Measurements from ENCODE around the gene RALGAPB. TPM values are rescaled to one million over a fixed set of nuclear protein-coding genes. Genes with fewer than 3 reads are reported as not detected.
"Not testable (repeated sequence)": the region's sequence is repeated elsewhere in the genome, so short reads cannot be mapped to it uniquely, and the experiment has no call there.

RALGAPB gene
- total and polyA plus RNA-seq, 2 experiments from 2014 or later, result 10.2 to 40.4 TPM

DNA sequence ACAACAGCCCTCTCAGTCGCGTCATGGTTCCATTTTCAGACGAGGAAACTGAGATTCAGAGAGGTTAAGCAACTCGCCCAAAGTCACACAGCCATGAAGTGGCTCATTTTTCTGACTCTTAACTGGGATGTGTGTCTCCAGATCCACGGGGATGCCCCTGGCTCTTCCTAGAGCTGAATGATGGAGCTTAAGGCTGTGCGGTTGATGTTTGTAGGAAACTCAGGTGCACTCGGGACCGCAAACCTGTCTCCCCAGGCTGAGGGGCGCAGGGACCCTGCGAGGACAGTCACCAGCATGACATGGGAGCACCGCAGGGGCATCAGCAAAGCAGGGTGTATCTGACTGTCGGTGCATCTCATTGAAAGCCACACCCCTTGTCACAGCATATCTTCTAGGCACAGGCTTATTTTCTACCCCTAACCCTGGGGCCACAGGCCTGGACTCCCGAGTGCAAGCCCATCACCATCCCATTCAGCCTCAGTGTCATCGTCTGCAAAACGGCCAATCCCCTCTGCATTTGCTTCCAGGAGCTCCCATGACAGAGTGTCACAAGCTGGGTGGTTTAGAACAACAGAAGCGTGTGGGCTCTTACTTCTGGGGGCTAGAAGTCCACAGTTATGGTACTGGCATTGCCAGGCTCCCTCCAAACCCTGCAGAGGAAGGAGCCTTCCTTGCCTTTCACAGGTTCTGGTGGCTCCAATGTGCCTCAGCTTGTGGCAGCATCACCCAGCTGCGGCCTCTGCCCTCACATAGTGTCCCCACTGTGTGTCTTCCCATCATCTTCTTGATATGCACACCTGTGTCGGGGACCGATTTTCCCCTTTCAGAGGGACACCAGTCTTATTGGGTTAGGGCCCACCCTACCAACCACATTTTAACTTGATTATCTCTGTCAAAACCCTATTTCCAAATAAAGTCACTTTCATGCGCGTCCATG is 119.1 kb downstream of the RALGAPB start (continued):
- TF ChIP-seq, protein P1, sequence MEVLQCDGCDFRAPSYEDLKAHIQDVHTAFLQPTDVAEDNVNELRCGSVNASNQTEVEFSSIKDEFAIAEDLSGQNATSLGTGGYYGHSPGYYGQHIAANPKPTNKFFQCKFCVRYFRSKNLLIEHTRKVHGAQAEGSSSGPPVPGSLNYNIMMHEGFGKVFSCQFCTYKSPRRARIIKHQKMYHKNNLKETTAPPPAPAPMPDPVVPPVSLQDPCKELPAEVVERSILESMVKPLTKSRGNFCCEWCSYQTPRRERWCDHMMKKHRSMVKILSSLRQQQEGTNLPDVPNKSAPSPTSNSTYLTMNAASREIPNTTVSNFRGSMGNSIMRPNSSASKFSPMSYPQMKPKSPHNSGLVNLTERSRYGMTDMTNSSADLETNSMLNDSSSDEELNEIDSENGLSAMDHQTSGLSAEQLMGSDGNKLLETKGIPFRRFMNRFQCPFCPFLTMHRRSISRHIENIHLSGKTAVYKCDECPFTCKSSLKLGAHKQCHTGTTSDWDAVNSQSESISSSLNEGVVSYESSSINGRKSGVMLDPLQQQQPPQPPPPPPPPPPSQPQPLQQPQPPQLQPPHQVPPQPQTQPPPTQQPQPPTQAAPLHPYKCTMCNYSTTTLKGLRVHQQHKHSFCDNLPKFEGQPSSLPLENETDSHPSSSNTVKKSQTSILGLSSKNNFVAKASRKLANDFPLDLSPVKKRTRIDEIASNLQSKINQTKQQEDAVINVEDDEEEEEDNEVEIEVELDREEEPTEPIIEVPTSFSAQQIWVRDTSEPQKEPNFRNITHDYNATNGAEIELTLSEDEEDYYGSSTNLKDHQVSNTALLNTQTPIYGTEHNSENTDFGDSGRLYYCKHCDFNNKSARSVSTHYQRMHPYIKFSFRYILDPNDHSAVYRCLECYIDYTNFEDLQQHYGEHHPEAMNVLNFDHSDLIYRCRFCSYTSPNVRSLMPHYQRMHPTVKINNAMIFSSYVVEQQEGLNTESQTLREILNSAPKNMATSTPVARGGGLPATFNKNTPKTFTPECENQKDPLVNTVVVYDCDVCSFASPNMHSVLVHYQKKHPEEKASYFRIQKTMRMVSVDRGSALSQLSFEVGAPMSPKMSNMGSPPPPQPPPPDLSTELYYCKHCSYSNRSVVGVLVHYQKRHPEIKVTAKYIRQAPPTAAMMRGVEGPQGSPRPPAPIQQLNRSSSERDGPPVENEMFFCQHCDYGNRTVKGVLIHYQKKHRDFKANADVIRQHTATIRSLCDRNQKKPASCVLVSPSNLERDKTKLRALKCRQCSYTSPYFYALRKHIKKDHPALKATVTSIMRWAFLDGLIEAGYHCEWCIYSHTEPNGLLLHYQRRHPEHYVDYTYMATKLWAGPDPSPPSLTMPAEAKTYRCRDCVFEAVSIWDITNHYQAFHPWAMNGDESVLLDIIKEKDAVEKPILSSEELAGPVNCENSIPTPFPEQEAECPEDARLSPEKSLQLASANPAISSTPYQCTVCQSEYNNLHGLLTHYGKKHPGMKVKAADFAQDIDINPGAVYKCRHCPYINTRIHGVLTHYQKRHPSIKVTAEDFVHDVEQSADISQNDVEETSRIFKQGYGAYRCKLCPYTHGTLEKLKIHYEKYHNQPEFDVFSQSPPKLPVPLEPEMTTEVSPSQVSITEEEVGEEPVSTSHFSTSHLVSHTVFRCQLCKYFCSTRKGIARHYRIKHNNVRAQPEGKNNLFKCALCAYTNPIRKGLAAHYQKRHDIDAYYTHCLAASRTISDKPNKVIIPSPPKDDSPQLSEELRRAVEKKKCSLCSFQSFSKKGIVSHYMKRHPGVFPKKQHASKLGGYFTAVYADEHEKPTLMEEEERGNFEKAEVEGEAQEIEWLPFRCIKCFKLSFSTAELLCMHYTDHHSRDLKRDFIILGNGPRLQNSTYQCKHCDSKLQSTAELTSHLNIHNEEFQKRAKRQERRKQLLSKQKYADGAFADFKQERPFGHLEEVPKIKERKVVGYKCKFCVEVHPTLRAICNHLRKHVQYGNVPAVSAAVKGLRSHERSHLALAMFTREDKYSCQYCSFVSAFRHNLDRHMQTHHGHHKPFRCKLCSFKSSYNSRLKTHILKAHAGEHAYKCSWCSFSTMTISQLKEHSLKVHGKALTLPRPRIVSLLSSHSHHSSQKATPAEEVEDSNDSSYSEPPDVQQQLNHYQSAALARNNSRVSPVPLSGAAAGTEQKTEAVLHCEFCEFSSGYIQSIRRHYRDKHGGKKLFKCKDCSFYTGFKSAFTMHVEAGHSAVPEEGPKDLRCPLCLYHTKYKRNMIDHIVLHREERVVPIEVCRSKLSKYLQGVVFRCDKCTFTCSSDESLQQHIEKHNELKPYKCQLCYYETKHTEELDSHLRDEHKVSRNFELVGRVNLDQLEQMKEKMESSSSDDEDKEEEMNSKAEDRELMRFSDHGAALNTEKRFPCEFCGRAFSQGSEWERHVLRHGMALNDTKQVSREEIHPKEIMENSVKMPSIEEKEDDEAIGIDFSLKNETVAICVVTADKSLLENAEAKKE (CRISPR knock-in tag; IDR thresholded peaks at IDR 0.05), result no peak
- TF ChIP-seq POLR2AphosphoS5 (IDR thresholded peaks at IDR 0.05; ENCODE audit: low read depth) (no peak), STAT1 (IDR thresholded peaks at IDR 0.05; ENCODE audit: unreplicated experiment) (no peak)

DNA sequence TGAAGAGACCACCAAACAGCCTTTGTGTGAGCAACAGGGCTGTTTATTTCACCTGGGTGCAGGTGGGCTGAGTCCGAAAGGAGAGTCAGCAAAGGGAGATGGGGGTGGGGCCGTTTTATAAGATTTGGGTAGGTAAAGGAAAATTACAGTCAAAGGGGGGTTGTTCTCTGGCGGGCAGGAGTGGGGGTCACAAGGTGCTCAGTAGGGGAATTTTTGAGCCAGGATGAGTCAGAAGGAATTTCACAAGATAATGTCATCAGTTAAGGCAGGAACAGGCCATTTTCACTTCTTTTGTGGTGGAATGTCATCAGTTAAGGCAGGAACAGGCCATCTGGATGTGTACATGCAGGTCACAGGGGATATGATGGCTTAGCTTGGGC is 119.8 kb downstream of the RALGAPB start:
- not testable (repeated sequence) for H3K9me2 ChIP-seq (ENCODE audit: insufficient read depth); H3K27ac Mint-ChIP-seq; H3K36me3 Mint-ChIP-seq (ENCODE audit: low read depth); H3K4me2 ChIP-seq; H3K4me3 Mint-ChIP-seq; H3K36me3 ChIP-seq (ENCODE audit: insufficient read depth); H3K27me3 Mint-ChIP-seq (ENCODE audit: insufficient read depth, low read depth, poor library complexity); H3K79me2 ChIP-seq (replicated peaks; ENCODE audit: insufficient read depth); H3K27me3 ChIP-seq (ENCODE audit: insufficient read depth); H4K20me1 ChIP-seq (replicated peaks; ENCODE audit: insufficient read depth); H3K9me3 Mint-ChIP-seq; H3F3A ChIP-seq (replicated peaks; ENCODE audit: low read depth); H3K4me3 ChIP-seq; H3K27ac ChIP-seq (ENCODE audit: low read depth); H3K4me1 Mint-ChIP-seq; ATAC-seq; DNase-seq (ENCODE audit: low spot score); H3K4me1 ChIP-seq (ENCODE audit: insufficient read depth)
- H2AFZ ChIP-seq, result peak overlapping the region; percentile 72

DNA sequence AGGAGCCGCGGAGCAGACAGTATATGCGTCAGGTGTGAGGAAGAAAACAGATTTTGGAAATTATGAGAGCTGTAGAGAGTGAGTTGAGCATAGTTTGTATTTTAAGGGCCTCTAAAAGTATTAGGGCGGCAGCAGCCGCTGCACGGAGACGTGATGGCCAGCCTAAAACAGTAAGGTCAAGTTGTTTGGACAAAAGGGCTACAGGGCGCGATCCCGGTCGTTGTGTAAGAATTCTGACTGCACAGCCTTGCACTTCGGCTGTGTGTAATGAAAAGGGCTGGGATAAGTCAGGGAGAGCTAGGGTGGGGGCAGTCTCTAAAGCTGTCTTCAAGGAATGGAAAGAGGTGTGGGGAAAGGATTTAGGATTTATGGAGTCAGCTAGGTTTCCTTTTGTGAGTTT is 121.6 kb downstream of the RALGAPB start:
- not testable (repeated sequence) for H4K20me1 ChIP-seq (replicated peaks; ENCODE audit: insufficient read depth); H3K4me1 Mint-ChIP-seq; H3K27me3 Mint-ChIP-seq (ENCODE audit: insufficient read depth, low read depth, poor library complexity); H3K4me3 Mint-ChIP-seq; H3K27me3 ChIP-seq (ENCODE audit: insufficient read depth); H3K79me2 ChIP-seq (replicated peaks; ENCODE audit: insufficient read depth); H3K27ac Mint-ChIP-seq; H2AFZ ChIP-seq; DNase-seq (ENCODE audit: low spot score); H3K27ac ChIP-seq (ENCODE audit: low read depth); H3F3A ChIP-seq (replicated peaks; ENCODE audit: low read depth); H3K9me2 ChIP-seq (ENCODE audit: insufficient read depth); H3K4me3 ChIP-seq; H3K36me3 ChIP-seq (ENCODE audit: insufficient read depth); ATAC-seq; H3K4me1 ChIP-seq (ENCODE audit: insufficient read depth); H3K4me2 ChIP-seq
- Mint-ChIP-seq H3K9me3 (peaks cover 14% of the 10 kb centered on the region), H3K36me3 (ENCODE audit: low read depth) (peaks cover 10% of the 10 kb centered on the region)

DNA sequence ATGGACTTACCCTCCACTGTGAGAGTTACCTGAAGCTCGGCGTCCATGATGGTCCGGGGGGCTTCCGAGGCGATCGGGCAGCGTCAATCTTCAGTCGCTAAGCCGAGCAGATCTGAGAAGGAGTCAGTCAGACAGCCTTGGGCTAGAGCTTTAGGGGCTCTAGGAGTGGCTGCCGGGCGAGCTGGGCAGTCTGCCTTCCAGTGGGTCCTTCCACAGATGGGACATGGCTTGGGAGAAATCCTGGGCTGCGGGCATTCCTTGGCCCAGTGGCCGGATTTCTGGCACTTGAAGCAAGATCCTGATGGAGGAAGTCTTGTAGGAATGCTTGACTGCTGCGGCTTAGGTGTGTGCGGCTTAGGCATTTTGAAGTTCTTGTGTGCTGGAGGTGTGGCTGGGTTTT is 123.2 kb downstream of the RALGAPB start:
- peaks cover 10% of the 10 kb centered on the region for H3K36me3 Mint-ChIP-seq (ENCODE audit: low read depth)
- H3K9me3 Mint-ChIP-seq, result peaks cover 14% of the 10 kb centered on the region
- not testable (repeated sequence) for H3K4me1 Mint-ChIP-seq; H3K9me2 ChIP-seq (ENCODE audit: insufficient read depth); H3K4me1 ChIP-seq (ENCODE audit: insufficient read depth); H3K27ac Mint-ChIP-seq; H3K27ac ChIP-seq (ENCODE audit: low read depth); H3K36me3 ChIP-seq (ENCODE audit: insufficient read depth); DNase-seq (ENCODE audit: low spot score); H3K4me2 ChIP-seq; H3K27me3 Mint-ChIP-seq (ENCODE audit: insufficient read depth, low read depth, poor library complexity); H3K27me3 ChIP-seq (ENCODE audit: insufficient read depth); H3F3A ChIP-seq (replicated peaks; ENCODE audit: low read depth); ATAC-seq; H3K4me3 ChIP-seq; H2AFZ ChIP-seq; H3K79me2 ChIP-seq (replicated peaks; ENCODE audit: insufficient read depth); H3K4me3 Mint-ChIP-seq; H4K20me1 ChIP-seq (replicated peaks; ENCODE audit: insufficient read depth)

Data from GM23338 (cell line).